ENCODE data around the gene VOPP1.
"Not testable (repeated sequence)": the region's sequence is repeated elsewhere in the genome, so short reads cannot be mapped to it uniquely, and the experiment has no call there.

VOPP1 gene

GRCh38 chr7:55527307-55527706 is 45.0 kb downstream of the VOPP1 start:
- no peak for DNase-seq

GRCh38 chr7:55526770-55527169 is 45.5 kb downstream of the VOPP1 start:
- no peak for DNase-seq

GRCh38 chr7:55526329-55526728 is 46.0 kb downstream of the VOPP1 start:
- DNase-seq, result no peak

GRCh38 chr7:55524558-55525310 is 47.6 kb downstream of the VOPP1 start:
- no peak for DNase-seq

- no peak for DNase-seq
Observed at GRCh38 chr7:55523366-55523765, 48.9 kb downstream of the VOPP1 start.

GRCh38 chr7:55521917-55522902 is 50.1 kb downstream of the VOPP1 start:
- no peak for DNase-seq

- DNase-seq, result no peak
Observed at GRCh38 chr7:55521512-55521911, 50.8 kb downstream of the VOPP1 start.

GRCh38 chr7:55520426-55521140 is 51.7 kb downstream of the VOPP1 start:
- no peak for DNase-seq

- DNase-seq, result no peak
Observed at GRCh38 chr7:55518836-55519235, 53.5 kb downstream of the VOPP1 start.

- DNase-seq, result no peak
Observed at GRCh38 chr7:55517936-55518689, 54.2 kb downstream of the VOPP1 start.

GRCh38 chr7:55517191-55517633 is 55.1 kb downstream of the VOPP1 start:
- DNase-seq, result peak in 1 of 4 experiments; percentile 14

GRCh38 chr7:55516409-55516808 is 55.9 kb downstream of the VOPP1 start:
- DNase-seq, result no peak

GRCh38 chr7:55515569-55516279 is 56.6 kb downstream of the VOPP1 start:
- DNase-seq, result no peak

GRCh38 chr7:55514546-55515265 is 57.6 kb downstream of the VOPP1 start:
- no peak for DNase-seq

- no peak for DNase-seq
Observed at GRCh38 chr7:55513868-55514267, 58.4 kb downstream of the VOPP1 start.

GRCh38 chr7:55512635-55513191 is 59.6 kb downstream of the VOPP1 start:
- no peak for DNase-seq

GRCh38 chr7:55510621-55511020 is 61.7 kb downstream of the VOPP1 start:
- no peak for DNase-seq

GRCh38 chr7:55510206-55510605 is 62.1 kb downstream of the VOPP1 start:
- DNase-seq, result not testable (repeated sequence)

- no peak for DNase-seq
Observed at GRCh38 chr7:55509322-55509721, 63.0 kb downstream of the VOPP1 start.

GRCh38 chr7:55508221-55509011 is 63.9 kb downstream of the VOPP1 start:
- no peak for DNase-seq

Measured in activated CD4-positive, CD25-positive, alpha-beta regulatory T cell (primary cell).